Stimulated activated CD4-positive, alpha-beta T cell treated with anti-CD3 and anti-CD28 coated beads, Interleukin-15, amount 100 ng/mL, for 24 hours (primary cell): ENCODE measurements around the gene PDYN.
"Not testable (repeated sequence)": the region's sequence is repeated elsewhere in the genome, so short reads cannot be mapped to it uniquely, and the experiment has no call there.

Source experiments
- DNase-seq: peaks from one replicate; pipeline ENCODE4 v3.0.0-alpha.2; 2020

PDYN gene

DNA sequence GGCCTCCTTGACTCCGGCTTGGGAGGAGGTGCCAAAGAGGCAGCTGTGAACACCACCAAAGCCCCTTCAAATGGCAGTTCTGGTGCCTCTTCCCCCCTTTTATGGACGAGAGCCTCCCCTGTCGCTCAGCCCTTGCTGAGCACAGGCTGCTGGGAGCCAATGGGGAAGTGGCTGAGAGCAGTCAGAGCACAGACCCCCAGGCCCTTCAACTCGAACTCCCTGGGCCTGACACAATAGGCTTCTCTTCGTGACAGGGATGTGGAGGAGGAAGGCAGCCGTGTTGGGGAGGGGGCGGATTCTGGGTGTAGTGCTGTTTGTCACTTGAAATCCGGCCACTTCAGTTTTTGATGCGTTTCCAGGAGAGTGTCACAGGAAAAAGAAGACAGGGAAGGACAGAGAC, at the start of gene PDYN:
Gene PDYN, minus strand, starts transcription at position 73 of the 400 bp plus-strand sequence. CDS start 10,974 bp downstream, outside the sequence.
- no peak for DNase-seq

DNA sequence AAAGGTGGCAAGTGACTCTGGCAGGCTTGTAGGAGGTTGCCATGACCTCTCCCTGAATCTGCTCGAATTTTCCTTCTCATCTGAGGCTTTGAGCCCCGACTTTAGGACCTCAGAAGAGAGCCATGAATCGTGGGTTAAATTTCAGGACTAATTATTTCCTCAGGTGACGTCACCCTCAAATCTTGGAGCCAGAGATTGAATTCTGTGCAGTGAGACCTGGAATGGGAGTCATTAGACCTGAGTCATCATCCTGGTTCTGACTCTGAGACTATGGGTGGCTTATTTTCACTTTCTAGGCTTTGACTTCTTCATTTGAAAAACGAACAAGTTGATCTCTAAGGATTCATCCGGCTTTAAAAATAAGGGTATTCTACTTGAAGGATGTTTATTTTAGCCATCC, 48.5 kb upstream of the PDYN start:
- no peak for DNase-seq

DNA sequence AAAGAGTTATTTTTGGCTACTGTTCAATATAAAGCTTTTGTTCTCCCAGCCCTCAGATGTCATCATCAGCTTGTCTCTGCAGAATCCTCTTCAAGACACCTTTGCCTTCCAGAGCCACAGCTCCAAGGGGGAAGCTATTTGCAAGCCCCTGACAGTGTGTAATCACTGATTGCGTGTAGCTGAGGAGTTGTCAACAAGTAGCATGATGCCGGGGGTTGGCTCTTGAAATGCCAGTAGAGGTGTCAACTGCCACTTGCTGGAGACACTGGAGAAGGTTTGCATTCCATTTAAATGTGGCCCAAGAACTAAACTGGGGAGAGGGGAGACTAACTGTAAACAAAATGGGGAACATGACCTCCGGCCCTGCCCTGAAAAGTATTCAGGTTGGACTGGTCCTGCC, 44.3 kb upstream of the PDYN start:
- no peak for DNase-seq

DNA sequence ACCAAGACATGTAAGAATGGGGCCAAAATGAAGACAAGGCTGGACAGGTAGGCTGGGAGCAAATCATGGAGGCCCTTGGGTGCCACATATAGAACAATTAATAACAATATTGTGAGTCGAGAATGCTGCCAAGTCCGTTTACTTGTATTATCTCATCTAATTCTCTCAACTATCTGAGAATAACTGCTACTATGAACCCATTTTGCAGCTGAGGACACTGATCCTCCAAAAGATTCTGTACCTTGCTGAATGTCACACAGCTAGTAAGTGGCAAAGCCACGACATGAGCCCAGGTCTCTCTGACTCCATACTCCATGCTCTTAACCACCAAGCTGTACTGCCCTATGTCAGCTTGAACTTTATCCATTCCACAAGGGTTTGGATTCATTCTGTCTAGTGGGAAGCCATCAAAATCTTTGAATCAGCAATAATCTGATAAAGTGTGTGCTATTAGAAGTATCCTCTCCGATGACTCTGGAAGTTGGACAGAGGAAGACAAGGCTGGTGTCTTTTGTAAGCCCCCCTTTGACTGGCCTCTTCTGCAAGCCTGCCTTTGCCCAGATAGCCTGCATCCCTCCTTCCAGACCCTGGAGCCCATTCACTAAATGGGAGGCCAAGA, 43.5 kb upstream of the PDYN start:
- DNase-seq = no peak

DNA sequence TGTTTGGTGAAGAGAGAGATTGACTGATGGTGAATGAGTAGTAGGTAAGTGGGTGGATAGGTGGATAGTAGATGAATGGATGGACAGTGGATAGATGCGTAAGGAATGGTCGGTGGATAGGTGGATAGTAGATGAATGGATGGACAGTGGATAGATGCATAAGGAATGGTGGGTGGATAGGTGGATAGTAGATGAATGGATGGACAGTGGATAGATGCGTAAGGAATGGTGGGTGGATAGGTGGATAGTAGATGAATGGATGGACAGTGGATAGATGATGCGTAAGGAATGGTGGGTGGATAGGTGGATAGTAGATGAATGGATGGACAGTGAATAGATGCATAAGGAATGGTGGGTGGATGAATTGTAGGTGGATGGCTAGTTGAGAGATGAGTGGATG, 42.5 kb upstream of the PDYN start:
- DNase-seq = not testable (repeated sequence)

DNA sequence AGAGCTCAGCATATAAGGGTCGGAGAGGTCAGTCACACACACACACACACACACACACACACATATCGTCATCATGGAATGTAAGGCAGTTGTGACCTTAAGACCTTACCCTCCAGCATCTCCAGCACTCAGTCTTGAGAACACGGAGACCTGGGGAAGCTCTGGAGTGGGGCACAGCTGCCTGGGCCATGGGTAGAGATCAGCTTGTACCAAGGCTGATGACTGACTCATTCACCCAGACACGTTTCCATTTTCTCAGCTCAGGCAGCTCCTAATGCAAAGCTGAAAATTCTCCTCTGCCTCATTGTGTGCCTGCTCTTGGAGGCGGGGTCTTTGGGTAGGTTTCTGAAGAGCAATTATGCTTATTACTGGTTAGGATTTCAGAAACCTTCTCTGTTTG, 38.3 kb upstream of the PDYN start:
- no peak for DNase-seq

DNA sequence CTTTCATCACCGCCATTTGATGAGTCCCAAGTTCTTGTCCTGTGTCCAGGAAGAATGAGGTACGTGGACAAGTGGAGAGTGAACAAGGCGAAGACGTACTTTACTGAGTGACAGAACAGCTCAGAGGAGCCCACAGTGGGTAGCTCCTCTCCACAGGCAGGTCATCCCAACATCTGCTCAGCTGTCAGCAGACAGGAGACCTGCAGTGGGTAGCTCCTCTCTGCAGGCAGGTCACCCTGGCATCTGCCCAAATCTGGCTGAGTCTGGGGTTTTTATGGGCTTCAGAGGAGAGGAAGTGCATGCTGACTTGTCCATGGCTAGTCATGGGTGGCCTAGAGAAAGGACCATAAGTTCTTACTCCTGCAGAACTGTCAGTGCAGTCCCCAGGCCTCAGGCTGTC, 32.7 kb upstream of the PDYN start:
- no peak for DNase-seq

DNA sequence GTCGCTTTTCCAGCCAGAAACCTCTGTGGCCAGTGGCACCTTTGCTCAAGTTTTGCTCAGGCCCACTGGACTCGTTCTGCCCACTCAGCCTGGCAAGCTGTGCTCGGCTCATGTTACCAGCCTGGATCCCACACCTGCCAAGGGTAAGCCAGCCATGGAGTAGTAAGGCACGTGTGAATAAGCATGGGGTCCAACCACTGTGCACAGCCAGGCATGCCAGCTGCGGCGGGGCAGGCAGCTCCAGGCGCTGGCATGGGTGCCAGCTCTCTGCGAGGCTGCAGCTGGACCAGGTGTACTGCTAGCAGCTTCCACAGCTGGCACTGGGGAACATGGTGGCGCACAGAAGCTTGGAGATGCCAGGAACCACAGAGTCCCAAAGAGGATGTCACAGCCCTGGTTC, 32.1 kb upstream of the PDYN start:
- DNase-seq = no peak

DNA sequence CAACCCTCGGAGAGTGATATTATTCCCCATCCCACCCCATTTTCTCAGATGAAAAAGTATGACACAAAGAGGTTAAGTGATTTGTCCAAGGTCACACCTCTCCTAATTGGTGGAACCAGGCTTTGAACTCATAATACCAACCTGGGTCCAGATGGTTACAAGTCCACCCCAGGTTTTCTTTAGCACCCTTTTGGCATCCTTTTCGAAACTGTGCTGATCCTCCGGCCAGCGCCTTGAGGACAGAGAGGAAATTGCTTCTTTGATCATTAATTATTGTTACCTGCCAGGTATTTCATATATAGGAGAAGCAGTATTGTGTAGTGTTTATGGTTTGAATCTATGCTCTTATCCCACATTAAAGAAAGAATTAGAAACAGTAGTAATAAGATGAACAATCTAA, 29.3 kb upstream of the PDYN start:
- DNase-seq = no peak

DNA sequence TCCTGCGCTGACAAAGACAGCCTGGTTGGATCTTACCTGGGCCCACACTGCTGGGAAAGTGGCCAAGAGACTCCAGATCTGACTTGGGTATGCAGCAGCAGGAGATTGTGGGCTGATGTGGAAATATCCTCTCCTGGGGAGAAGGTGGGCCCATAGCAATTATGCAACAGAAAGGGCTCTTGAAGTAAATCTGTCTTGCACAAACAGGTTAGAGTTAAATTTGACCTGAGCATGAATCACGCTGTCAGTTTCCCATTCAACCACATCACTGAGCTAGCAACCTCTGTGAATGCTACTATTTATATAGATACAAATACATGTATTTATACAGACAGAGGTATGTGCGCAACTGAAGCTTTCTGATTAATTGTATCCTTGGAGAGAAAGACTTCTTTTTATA, 28.3 kb upstream of the PDYN start:
- DNase-seq = no peak

DNA sequence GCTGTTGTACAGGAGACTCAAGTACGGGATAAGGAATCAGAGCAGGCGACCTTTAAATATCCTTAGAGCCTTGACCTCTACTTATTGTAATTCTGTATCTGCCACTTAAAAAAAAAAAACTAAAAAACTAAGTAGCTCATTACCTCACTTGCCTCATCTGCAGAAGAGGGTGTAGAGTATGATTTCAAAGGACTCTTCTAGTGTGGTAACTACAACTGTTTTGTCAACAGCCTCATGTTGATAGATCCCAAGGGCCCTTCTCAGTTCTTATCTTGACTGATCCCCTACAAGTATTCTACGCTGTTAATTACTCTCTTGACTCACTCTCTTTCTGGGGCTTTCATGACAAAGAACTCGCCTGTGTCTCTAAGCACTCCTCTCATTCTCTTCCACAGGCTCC, 16.7 kb upstream of the PDYN start:
- DNase-seq = no peak

DNA sequence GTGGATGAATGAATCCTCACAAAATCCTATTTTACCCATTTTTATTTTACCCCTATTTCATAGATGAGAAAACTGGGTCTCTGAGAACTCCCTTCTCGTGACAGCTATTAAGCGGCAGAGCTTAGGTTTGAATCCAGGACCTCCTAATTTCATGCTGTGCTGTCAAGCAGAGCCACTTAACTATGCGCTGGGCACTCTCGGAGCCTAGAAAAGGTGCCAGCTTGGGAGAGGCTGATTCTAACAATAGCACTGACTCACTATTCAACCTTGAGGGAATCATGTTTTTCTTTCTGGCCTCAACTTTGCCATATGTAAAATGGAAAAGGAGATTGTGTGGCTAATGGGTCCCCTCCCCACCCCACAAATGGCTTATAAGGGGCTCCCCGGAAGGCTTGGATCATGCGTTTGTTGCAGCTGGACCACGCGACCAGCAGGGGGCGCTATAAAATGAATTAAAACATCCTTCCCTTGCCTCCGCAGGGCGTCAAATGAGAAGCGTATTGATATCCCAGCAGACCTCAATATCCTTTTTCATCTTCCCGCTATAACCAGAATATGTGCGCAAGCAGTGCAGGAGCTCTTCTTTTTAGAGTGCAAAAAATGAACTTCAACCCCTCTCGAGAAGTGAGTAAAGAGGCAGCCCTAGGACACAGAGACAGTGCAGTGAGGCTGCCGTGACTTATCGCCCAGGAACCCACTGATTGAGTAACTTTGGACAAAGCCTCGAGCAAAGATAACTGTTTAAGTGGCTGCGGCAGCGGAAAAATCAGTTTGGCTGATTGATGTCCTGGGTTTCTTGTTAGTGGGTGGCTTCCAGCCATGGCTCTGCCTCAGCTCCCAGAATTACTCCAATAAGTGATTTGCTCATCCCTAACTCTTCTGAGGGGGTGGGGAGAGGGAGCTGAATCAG, 12.8 kb upstream of the PDYN start:
- peak; percentile 42 for DNase-seq

DNA sequence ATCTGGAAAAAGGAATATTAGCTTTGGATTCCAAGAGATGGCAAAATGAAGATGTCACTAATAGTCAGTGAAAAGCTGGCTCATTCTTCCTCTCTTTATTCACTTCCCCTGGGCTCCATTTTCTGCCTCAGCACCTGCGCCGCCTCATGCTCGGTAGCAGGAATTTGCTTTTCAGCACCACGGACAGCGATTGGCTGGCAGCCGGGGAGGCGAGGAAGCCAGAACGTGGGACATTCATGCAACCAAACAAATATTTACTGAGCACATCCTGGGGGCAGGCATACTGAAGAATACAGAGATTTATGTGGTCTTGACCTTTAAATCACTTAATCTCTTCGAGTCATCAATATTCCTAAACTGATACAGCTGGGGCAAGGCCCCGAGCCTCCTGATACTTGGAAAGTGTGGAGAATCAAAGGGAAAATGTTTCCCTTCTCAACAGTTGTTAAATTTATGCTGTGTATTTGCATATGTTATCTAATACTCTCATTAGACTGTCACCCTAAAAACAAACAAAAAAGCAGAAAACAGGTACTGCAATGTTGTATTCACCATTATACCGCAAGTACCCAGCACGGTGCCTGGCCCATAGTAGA, 12.1 kb upstream of the PDYN start:
- DNase-seq = peak; percentile 72

DNA sequence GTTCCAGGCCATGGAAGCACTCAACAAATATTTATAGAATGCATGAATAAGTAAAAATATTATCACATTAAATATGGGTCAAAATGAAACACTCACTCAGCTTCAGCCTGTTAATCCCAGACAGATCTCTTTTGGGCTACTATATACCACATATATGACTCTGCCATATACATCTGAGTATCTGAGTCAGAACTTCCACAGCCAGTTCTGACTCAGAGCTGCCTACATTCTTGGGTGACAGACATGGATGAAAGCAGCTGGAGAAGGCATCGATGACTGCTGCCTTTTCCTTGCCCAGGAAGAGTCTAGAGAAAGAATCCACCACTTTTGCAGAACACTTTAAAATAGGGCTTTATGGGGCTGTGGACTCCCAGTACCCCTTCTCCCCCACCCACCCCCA, 11.5 kb upstream of the PDYN start:
- DNase-seq = peak; percentile 40

DNA sequence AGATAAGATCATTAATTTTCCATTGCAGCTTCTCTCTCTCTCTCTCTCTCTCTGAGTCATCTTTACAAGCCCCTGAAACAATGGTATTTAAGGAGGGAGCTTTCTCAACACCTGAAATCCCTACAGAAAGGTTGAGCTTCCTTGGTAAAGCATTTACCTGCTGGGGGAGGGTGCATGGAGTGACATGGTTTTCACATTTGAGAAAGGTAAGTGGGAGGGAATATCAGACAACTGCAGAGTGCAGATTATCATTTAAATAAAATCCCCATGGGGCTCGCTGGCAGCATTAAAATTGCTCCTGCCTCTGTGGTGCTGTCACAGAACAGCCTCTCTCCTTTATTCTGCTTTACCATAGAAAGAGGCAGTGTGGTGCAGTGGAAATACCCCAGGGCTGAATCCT, 10.3 kb upstream of the PDYN start:
- no peak for DNase-seq

DNA sequence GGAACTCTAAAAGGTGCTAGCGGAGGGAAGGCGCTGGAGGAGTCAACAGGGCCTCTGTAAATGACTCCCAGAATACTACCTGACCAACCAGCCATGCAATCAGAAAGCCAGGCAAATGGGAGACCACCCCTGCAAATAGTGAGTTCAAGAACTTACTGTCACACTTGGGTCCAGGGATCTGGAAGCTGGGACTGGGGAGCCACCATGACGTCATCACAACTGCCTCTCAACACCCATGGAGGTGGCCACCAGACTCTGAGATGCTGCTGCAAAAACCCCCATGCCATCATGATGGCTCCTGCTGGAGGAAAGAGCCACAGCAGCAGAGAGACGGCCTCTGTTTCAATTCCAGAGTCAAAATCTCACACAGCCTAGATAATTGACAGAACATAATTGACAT, 8.5 kb upstream of the PDYN start:
- no peak for DNase-seq

DNA sequence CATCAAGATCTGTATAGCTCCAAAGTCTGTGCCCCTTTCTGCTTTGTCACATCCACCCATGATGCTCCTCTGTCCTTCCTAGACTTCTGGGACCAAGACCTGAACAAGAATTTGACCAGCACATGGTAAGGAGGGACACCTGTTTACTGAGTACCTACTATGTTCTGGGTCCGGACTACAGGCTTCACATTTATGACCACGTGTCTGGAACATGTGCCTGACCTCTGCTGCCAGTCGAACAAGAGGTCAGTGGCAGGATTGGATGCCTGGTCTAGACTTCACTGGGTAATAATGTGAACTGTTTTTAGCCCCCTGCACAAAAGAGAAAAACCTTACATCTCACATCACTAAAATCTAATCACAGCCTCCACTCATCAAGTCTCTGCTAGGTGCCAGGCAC, 7.3 kb upstream of the PDYN start:
- no peak for DNase-seq

DNA sequence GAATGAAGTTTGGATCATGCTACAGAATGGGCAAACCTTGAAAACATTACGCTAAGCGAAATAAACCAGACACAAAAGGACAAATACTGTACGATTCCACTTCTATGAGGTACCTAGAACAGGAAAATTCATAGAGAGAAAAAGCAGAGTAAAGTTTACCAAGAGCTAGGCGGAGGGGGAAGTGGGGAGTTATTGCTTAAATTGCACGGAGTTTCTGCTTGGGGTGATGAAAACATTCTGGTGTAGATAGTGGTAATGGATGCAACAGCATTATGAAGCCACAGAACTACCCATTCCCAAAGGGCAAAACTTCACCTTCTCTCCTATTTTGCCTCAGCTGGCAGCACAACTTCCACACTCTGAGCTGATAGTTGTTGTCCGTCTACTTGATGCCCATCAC, 6.4 kb upstream of the PDYN start:
- DNase-seq = no peak

DNA sequence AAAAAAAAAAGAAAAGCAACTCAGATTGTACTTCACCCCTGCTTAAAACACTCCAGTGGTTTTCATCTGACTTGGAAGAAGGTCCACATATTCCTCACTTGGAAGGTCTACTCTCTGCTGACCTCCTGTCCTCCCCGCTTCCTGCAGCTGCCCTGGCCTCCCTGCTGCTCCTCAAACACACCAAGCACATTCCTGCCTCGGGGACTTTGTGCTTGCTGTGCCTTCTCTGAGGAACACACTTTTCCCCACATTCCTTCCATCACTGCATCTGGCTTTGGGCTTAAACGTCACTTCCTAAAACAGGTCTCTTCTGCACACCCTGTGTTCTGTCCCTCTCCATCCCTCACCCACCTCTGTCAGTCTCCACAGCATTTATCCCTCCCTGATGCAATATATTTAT, 4.9 kb upstream of the PDYN start:
- DNase-seq = no peak

DNA sequence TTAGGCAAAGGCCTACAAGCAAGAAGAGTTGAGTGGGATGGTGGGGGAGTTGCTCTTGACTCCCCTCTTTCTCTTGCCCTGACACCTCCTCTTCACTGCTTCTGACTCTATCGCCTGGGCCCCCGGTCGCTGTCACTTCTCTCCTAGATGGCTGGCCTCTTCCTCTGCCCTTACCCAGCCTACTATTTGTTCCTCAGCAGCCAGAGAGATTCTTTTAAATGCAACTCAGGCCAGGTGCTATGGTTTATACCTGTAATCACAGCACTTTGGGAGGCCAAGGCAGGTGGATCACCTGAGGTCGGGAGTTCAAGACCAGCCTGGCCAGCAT, 4.3 kb upstream of the PDYN start:
- DNase-seq = no peak

DNA sequence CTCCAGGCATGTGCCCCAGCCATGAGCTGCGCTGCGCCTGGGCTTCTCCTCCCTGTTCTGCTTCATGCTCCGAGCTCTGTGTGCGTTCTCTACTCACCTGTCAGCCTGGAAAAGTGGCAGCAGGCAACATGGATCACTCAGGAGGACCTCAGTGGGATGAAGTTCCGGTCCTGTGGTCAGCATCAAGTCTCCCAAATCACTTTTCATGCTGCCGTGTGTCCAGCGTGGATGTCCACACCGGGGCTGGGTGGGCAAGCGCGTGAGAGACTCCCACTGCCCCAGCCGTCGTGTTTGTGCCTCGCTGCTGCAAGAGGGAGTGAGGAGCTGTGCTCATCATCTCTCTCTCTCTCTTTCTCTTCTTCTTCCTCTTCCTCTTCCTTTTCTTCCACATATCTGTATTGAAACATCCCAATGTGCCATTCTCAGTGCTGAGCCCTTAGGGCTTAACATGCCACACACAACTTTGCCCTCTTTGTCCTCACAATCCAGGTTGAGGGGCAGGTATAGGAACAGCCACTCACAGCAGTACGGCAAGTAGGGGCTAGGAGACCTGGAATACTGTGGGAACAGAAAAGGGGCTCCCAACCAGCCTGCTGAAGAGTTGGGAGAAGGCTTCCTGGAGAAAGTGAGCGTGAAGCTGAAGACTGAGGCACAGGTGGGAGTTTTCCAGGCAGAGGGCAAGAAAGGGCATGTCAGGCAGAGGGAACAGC, 3.8 kb upstream of the PDYN start:
- DNase-seq = no peak

DNA sequence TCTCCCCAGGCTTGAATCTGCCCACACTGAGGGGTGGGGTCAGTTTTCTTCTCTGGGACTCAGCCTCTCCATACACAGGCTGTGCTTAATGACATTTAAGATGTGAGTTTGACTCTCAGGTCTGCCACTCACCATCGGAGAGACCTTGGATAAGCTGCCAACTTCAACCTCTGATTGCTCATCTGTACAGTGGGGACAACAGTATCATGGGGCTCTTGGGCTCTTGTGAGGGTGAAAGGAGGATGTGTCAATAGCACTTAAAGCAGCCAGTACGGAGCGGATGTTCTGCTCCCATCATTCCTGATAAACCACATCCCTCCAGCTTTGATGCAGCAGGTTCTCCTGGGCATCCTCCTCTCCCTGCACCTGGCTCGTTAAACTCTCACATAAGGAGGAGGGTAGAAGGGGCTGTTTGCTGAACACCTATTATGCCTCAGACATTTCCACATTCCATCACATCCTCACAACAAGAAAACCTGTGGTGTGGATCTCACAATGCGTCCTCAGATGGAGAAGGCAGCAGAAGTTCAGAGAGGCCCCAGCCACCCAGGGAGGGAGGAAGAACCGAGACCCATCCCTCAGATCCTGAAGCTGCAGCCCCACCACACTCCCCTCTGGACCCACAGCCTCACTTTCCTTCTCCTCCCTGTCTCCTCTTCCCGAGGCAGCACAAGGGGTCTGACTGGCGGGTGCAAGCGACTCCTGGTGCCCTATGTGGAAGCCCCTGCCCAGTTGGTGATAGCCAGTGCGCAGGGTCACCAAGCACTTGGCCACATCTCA, 1.9 kb upstream of the PDYN start:
- DNase-seq = no peak

DNA sequence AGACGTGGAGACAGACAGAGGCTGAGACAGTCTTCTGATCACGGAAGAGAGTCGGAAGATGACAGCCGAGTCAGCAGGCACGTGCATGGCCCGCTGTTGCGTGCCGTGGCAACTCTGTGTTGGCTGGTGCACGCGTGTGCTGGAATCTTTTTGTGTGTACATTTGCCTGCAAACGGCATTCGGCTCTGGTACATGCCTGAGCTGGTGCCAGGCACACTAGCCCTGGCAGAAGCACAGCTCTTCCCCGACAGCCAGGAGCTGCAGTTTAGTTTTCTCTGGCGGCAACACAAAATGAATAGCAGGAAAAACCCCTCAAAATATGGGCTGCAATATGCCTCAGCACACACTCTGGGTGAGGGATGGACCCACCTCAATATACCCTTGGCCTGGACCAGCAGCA, 769 bp upstream of the PDYN start:
- DNase-seq = no peak
